Testis (tissue), 2 donors: ENCODE data around the gene PSMG2.

Source experiments
- POLR2A ChIP-seq: fragments of 450-650 bp; IDR thresholded peaks from one replicate; pipeline ENCODE4 v1.6.1; 2017; ENCODE audit warnings: antibody characterized with exemption, mild to moderate bottlenecking, moderate library complexity
- TF ChIP-seq, protein P1 (sequence below), 3 experiments: fragments of 450-650 bp in 2 of 3; fragments of 200-600 bp in 1 of 3; sonication (generic) in 1 of 3; IDR thresholded peaks; one replicate each; pipeline ENCODE4 v1.5.1; 2016 to 2019; ENCODE audit warnings: antibody characterized with exemption in 3 of 3, mild to moderate bottlenecking in 2 of 3, moderate library complexity in 1 of 3

DNA sequence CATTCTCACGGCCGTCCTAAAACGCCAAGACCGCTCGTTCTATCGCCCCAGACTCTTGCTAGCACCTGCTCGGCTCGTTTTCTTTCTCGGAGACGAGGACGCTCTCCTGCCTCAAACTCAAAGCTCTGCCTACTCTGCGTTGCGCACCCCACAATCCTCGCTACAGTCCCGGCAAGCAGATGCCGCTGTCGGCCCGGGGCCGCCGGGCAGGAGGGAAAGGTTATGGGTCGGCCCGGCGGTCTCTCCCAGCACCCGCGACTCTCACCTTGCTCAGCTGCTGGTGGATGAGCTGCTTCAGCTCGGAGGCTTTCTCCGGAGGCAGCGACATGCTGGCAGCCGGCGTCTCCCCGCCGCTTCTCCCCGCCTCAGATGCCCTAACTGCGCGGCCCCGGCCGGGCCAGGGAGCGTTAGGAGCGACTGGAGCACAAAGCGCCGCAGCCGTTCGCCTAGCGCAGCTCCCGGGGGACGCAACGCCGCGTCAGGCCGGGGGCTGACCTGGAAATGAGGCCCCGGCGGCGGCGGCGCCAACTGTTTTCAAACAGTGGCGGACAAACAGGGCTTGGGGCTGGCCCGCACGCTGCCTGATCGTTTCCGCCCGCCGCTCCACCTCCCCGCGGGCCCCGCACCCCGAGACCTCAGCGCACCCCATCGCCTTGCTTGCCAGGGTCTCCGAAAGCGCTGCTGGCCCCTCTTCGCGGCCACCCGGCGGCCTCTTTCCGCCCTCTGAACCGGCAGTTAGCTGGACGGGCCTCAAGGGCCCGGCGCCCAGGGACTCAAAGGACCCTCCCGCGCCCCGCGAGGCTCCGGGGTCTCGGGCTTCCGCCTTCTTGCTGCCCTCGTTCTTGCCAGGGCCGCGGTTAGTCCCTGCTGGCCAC, at the start of gene PSMG2, which contains the start of gene CEP76:
- TF ChIP-seq, protein P1, sequence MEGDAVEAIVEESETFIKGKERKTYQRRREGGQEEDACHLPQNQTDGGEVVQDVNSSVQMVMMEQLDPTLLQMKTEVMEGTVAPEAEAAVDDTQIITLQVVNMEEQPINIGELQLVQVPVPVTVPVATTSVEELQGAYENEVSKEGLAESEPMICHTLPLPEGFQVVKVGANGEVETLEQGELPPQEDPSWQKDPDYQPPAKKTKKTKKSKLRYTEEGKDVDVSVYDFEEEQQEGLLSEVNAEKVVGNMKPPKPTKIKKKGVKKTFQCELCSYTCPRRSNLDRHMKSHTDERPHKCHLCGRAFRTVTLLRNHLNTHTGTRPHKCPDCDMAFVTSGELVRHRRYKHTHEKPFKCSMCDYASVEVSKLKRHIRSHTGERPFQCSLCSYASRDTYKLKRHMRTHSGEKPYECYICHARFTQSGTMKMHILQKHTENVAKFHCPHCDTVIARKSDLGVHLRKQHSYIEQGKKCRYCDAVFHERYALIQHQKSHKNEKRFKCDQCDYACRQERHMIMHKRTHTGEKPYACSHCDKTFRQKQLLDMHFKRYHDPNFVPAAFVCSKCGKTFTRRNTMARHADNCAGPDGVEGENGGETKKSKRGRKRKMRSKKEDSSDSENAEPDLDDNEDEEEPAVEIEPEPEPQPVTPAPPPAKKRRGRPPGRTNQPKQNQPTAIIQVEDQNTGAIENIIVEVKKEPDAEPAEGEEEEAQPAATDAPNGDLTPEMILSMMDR (IDR thresholded peaks at IDR 0.05), result no peak
- TF ChIP-seq POLR2A, result no peak
